GM21619 (cell line): ENCODE measurements around the gene PPP1R3E.

Source experiments
- ATAC-seq: cut with Tn5 transposase; IDR thresholded peaks from one replicate; pipeline ENCODE4 v1.9.1; 2021; ENCODE audit not compliant: unreplicated experiment

The PPP1R3E gene

DNA sequence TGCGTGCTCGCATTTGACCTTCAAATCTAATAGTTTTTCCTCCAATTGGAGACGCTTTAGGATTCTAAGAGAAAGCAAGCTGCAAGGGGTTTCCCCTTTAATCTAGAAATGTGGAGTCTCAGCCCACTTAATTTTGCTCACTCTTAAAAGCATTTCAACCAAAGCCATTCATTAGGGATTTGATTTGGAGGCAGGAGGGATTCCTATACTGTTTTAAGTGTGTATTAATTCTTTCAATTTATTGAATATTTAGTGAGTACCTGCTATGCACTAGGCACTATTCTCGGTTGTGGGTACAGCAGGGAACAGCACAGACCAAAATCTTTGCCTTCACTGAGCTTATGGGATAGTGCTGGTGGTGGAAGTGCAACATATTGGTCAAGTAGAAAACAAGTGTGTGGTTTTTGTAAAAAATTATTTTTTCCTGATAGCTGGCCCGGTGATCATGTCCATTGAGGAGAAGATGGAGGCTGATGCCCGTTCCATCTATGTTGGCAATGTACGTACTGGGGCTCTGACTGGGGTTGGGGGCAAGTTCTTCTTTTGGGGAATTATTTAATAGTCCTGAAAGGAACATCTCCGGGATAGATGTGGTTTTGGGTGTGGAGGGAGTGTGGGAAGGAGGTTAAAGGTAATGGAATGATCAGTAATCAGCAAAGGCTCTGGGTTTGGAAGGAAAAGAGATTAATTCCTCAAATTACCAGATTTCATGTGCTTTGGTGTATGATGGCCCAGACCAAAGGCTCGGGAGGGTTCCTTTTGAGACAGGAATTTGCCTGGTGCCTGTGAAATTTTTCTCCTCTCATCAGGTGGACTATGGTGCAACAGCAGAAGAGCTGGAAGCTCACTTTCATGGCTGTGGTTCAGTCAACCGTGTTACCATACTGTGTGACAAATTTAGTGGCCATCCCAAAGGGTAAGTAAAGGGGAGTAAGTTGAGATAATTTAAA is 20.2 kb upstream of the PPP1R3E start:
- no peak for ATAC-seq

DNA sequence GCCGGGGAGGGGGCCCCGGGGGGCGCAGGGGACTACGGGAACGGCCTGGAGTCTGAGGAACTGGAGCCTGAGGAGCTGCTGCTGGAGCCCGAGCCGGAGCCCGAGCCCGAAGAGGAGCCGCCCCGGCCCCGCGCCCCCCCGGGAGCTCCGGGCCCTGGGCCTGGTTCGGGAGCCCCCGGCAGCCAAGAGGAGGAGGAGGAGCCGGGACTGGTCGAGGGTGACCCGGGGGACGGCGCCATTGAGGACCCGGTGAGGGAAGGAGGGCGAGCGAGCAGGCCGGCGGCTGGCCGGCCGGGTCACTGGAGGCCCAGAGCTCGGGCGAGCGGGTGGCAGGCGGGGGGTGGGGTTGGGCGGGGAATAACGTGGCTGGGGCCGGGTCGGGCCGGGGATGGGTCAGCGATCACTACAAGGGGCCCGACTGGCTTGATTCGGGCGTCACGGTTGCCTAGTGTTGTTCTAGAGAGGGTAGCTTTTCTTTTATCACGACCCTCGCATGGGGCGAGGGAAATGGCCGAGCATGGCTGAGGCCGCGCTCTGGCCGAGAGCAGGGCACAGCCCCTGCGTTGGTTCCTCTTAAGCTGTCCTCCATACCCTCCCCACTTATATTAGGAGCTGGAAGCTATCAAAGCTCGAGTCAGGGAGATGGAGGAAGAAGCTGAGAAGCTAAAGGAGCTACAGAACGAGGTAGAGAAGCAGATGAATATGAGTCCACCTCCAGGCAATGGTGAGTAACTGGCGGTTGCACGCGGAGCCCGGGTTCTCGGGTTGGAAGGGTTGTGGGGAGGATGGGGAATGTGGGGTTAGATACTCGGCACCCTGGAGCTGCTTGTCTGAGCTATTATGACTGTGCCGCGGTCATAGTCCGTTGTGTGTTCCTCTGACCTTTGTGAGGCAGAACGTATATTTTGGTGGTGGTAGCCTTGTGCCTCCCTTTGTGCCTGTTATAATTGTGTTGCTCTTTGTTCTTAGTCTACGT is 19.2 kb upstream of the PPP1R3E start:
- no peak for ATAC-seq

DNA sequence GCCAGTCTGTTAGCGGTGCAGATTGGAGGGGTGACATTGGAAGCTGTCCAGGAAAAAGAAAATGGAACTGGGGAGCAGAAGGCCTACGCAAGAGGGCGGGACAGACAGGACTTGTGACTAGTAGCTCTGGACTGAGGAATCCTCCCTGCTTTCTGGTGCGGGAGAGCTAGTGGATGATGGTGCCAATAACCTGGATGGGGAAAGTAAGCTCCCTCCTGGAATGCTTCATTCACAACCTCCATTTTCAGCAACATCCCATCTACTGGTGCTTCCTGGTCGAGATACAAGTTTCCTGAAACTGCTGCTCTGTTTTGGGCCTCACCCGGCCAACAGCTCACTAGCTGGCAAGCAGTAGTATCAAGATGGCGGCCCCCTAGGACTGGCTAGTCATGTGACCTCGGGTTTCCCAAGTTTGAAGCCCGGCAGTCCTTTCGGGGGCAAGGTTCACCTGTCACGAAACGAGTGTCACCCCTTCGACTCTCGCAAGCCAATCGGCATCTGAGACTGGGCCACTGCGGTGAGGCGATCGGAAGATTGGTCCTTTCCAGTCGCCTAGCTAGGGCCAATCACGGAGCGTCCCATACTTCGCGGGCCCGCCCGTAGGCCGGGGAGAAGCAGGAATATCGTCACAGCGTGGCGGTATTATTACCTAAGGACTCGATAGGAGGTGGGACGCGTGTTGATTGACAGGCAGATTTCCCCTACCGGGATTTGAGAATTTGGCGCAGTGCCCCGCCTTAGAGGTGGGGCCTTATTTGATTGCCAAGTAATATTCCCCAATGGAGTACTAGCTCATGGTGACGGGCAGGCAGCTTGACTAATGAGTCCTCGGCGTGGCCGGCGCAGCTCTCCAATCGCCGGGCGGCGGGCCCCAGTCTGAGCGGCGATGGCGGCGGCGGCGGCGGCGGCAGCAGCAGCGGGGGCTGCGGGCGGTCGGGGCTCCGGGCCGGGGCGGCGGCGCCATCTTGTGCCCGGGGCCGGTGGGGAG is 18.2 kb upstream of the PPP1R3E start, which contains the start of gene PABPN1:
Gene PABPN1, plus strand, starts transcription at position 874 of the 988 bp plus-strand sequence. Its CDS starts 13 bp downstream, at position 887.
- ATAC-seq = peak; percentile 90

DNA sequence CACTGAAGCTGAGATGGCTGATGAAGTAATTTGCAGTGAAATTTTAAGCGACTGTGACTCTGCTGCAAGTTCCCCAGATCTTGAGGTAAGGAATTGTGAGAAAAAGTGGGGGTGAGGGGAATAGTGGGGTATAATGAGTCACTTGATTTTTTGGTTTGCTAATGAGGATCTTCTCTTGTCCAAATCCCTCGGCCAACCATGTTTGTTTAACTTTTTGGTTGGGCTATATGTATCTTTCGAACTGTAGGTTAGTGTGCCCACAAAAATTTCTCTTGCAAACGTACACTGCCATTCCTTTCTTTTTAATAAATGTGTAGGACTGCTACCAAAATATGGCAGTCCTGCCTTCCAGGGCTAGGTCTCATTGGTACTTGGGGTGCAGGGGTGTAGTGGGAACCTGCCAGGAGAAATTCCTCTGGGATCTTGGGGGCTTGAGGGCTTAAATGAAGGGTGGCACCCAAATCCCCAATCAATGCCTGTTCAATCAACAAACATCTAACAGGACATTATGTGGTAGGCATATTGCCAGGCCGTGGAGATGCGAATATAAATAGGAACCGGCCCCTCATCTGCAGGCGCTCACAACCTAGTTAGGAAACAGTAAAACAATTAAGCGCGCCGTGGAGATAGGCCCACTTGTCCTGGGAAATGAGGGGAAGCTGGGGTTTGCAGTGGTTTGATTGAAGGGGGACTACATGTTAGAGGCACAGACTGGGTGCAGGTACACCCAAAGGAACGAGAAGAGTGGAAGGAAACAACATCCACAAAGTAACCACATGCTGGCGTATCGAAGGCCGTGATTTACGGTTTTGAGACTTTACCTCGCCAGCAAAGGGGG is 17.3 kb upstream of the PPP1R3E start:
- ATAC-seq = no peak

DNA sequence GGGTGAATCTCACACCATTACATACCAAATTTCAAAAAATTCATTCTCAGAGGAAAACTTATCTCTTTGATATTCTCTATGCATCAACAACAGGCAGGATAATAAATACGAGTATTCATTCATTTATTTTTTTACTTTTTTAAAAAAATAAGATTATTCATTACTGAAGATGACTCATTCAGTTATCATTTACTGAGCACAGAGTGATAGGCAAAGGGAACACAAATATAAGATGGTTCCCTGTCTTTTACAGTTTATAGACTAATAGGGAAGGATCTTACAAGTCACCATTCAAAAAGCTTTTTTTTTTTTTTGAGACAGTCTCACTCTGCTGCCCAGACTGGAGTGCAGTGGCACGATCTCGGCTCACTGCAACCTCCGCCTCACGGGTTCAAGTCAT is 13.6 kb upstream of the PPP1R3E start:
- ATAC-seq = no peak

DNA sequence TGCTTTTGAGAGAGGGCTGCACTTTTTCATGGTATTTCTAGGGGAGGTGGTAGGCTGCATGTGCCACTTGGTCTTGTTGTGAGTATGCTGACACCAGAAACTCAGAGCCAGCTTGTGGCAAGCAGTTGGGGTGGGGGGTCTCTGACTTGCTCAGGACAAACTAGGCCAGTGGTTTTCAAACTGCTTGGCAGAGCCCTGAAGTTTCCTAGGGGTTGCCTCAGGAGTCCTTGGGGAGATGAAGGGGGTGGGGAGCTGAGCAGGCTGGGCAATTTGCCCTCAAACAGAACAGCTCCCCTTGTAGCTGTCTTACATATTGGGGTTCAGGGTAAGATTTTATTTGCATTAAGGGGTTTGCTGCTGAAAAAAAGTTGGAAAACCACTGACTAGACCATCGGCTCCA is 7.9 kb upstream of the PPP1R3E start:
- ATAC-seq = no peak

DNA sequence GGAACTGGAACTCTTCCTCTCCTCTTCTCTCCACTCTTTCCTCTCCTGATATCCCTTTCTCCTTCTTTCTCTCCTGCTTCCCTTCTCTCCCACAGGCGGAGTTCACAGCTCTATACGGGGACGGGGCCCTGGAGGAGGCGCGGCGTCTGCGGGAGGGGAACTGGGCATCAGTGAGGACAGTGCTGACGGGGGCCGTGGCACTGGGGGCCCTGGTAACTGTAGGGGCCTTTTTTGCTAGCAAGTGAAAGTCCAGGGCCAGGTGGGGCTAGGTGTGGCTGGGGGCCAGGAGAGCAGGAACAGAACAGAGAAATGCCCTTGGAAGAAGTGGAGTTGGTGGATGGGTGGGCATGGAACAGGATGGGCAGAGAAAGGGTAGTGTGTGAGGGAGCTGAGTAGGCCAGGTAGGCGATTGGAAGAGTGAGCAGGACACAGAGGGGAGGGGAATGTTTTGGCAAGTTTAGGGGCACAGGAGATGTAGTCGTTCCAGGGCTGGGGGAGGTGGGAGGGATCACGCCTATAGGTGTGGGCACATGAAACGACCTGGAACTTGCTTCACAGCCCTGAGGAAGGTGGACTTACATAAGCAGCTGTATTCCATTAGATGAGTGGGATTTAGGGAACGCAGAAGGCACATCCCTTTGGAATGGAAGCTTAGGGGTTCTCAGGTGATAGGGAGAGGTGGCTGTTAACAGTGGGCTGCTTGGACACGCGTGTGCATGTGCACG is 6.2 kb upstream of the PPP1R3E start:
- no peak for ATAC-seq

DNA sequence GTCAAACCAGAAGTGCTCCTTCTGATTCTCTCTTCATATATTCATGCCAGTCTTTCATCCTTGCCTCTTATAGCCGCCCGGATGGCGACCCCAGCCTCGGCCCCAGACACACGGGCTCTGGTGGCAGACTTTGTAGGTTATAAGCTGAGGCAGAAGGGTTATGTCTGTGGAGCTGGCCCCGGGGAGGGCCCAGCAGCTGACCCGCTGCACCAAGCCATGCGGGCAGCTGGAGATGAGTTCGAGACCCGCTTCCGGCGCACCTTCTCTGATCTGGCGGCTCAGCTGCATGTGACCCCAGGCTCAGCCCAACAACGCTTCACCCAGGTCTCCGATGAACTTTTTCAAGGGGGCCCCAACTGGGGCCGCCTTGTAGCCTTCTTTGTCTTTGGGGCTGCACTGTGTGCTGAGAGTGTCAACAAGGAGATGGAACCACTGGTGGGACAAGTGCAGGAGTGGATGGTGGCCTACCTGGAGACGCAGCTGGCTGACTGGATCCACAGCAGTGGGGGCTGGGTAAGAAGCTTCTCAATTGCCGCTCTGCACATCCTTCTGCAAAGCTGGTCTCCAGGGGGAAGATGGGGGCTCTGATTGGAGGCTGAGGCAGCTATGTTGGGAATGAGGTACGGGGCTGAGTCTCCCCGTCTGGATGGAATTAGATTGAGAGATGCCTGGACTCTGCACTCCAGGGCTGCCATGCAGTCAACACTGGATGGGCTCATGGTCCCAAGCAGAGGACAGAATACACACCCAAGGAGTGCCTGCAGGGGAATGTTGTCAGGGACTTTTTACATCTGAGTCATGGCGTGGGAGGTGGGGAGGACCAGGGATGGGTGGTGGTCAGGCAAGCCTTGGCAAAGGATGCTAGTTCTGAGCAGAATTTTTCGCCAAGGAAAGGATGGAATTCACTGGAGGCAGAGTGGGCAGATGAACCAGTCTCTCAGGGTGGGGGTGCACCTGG is 5.3 kb upstream of the PPP1R3E start:
- ATAC-seq = no peak

DNA sequence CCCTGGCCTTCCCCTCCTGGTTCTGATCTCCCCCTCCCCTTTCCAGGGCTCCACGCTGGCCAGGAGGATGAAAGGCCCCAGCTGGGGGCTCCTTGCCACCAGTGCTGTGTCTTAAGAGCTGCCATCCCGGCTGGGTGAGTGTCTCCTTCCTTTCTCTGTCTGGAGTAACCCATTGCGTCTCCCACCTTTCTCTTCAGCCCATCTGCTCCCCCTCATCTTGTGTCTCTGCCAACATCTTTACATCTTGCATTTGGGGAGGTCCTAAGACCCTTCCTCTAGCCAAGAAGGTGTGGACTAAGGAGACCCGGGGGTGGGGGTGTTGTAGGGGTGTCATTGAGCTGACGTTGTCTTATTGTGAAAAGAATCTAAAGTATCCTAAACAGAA is 4.5 kb upstream of the PPP1R3E start:
- ATAC-seq = no peak

DNA sequence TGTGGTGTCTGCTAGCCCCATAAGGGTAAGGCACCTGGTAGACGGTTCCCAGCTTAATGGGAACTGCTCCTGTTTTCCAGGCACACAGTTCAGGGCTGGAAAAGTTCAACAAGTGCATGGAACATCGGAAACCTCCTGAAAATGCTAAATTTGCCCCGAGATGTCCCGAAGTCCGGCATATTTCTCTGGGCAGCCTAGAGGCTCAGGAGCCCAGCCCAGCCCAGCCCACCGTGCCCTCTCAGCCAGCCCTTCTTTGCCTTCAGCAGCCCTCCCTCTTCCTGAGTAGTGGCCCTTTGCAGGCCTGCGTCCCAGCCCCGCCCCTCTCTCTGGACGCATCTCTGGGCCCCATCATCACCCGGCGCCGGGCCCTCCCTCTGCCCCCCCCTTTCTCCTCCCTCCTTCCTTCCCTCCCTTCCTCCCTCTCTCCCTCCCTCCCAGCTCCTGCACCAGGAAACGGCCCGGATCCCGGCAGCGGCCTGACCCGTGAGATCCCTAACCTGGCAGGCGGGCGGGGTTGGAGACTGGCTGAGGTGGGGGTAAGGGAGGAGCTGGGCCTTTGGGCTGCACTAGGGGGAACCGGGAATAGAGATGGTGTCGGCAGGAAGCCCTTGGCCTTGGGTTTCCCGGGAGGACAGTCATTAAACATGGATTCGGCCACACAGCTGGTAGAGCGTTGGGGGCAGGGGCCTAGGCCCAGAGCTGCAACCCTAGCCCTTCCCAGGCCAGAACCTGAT is 3.9 kb upstream of the PPP1R3E start, which contains the start of gene BCL2L2:
Gene BCL2L2, plus strand, starts transcription at position 422 of the 734 bp plus-strand sequence. CDS start 935 bp downstream, outside the sequence.
- ATAC-seq = peak; percentile 21

DNA sequence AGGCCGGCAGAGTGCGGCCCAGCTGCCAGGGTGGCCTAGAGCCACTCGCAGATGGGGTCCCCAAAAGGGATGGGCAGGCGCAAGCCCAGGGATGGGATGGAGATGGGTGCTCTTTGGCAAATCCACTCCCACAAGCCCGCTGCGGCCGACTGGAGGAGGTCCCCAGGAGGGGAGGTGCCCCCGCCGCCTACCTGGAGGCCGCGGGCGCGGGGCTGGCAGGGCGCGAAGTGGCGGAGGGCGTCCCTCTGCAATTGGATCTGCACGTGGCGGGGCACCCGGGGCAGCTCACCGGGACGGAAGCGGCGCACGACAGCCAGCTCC is 730 bp downstream of the PPP1R3E start:
- peak; percentile 18 for ATAC-seq

DNA sequence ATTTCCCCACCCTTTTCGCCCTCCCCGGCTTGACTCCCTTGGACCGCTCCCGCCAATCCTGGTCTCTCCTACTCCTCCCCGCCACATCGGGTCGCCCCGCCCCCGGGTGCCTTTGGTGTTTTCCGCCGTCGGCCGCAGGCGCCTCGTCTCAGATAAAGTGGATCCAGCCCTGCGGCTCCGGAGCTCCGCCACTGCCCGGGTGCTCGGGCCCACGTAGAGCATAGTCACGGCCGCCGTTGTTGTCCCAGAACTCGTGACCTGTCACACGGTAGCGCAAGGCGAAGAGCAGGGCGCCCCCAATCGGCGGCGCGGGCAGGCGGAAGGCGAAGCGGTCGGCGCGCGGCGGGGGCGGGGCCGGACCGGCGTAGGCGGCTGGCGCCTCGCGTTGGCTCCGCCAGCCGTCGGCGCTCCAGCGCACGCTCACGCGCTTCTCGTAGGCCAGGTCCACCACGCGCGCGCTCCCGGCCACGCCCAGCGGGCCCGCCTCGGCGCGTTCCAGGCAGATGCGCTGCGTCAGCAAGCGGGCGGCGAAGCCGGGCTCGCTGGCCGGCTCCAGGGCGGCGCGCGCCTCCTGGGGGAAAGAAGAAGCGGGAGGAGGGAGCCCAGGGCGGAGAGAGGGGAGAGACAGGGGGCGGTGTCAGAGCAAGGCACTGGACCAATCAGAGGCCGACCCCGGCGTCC is 1.2 kb downstream of the PPP1R3E start:
- ATAC-seq = peak; percentile 71

DNA sequence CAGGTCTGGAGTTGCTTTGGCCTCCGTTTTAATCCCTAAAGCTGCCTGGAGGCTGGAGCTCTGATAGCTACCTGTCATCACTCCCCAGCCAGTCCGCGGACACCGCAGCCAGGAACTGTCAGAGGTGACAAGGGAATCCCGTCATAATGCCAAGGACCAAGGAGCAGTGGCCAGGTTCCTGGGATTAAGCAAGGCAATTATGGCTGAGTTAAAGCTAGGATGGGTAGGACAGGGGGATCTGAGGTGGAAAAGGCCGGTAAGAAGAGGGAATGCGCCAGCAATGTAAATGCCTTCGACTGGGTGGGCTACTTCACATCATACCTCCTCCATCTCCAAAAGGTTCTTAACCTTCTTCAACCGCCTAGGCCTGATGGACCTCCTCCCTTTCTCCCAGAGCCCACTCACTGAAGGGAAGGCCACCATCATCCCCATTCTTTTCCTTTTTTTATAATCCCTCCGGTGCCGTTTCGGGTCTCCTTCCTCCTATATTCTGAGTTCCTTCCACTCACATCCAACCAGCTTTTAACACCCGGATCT is 1.9 kb downstream of the PPP1R3E start:
- no peak for ATAC-seq

DNA sequence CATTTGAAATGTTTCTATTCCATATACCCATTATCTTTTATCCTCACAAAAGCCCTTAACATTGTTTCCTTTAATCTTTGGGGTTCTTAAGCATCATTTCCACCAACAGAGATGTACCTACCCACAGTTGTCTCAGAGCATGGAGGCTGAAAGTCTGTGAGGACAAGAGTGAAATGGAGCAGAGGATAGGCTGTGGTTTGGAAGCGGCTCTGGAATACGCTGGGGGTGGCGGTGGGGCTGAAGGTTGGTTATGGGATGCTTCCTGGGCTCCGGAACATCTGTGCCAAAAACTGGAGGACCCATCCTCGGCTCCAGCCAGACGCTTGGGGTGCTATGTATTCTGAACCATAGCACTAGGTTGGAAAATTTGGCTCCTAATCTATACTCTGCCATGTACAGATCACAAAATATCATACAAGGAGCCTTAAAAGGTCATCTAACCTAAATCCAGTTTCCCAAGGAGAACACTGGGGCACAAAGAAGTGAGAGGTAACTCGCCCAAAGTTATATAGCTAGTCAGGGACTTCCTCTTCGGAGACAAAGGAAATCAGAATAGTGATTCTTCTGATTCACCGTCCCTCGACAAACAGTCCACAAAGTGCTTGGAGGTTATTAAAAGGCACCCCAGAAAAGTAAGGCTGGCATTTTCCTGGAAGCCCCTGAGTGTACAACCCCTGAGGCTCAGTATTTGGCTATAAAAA is 2.5 kb downstream of the PPP1R3E start:
- ATAC-seq = no peak

DNA sequence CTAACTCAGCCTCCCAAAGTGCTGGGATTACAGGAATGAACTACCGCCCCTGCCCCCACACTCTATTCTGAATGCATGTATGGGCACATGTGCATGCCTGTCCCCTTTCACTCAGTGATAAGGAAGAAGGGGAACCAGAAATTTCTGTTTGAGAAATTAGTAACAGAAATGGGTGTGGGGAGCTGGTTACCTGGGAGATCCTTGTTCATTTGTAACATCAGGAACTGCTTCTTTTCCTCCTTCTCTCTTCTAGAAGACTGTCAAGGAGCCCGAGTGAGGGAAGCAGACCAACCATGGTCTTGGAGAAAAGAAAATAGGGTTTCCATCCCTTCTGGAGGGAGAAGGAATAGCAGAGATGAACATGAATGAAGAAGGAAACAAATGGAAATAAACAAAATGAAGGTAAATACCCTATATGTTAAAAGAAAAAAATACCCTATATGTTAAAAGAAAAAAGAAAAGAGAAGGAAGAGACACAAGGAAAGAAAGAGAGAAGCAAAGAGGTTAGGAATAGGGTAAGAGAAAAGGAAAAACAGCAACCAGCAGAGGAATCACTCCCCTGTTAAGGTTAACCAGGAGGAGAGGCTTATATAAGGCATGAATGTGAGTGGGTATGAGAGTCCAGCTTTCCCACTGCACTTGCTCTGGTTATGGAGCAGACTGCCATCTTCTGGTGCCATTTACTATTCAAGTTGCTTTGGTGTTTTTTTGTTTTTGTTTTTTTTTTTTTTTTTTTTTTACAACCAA is 3.3 kb downstream of the PPP1R3E start:
- no peak for ATAC-seq
